Neural cell (in vitro differentiated cells): Measurements from ENCODE around the gene DPP6. TPM values are rescaled to one million over a fixed set of nuclear protein-coding genes. Genes with fewer than 3 reads are reported as not detected.

Source experiments
- H2AFZ ChIP-seq: fragments of 200-600, 300-800 bp; sonication (generic), shearing (Covaris generic); 2 replicates; pipeline ENCODE4 v1.6.0; 2014; ENCODE audit warnings: low read depth, mild to moderate bottlenecking, antibody characterized with exemption, low read length, moderate library complexity
- H3F3A ChIP-seq: fragments of 200-600 bp; shearing (Covaris generic); 2 replicates; pipeline ENCODE4 v1.6.1; 2016; ENCODE audit warnings: mild to moderate bottlenecking, moderate library complexity, mixed read lengths, antibody characterized with exemption, low read length; ENCODE audit not compliant: insufficient read depth, poor library complexity, severe bottlenecking
- H3K27ac ChIP-seq: fragments of 200-600, 300-800 bp; sonication (generic), shearing (Covaris generic); 2 replicates; pipeline ENCODE4 v1.5.1; 2014; ENCODE audit warnings: mild to moderate bottlenecking, low read length, moderate library complexity
- H3K27me3 ChIP-seq: fragments of 300-800, 200-600 bp; sonication (generic), shearing (Covaris generic); 2 replicates; pipeline ENCODE4 v1.6.0; 2014; ENCODE audit warnings: mild to moderate bottlenecking, low read depth, low read length, moderate library complexity; ENCODE audit not compliant: insufficient read depth
- H3K36me3 ChIP-seq: fragments of 300-800, 200-600 bp; sonication (generic), shearing (Covaris generic); 2 replicates; pipeline ENCODE4 v1.5.1; 2014; ENCODE audit warnings: mild to moderate bottlenecking, antibody characterized with exemption, low read length, moderate library complexity; ENCODE audit not compliant: insufficient read depth
- H3K4me2 ChIP-seq: fragments of 300-800, 200-600 bp; sonication (generic), shearing (Covaris generic); 2 replicates; pipeline ENCODE4 v1.6.0; 2014; ENCODE audit warnings: mild to moderate bottlenecking, low read length
- H3K4me3 ChIP-seq: fragments of 300-800, 200-600 bp; sonication (generic), shearing (Covaris generic); 2 replicates; pipeline ENCODE4 v1.5.1; 2014; ENCODE audit warnings: mild to moderate bottlenecking, low read length, moderate library complexity
- H3K79me2 ChIP-seq: fragments of 200-600 bp; shearing (Covaris generic); replicated peaks from 2 replicates; pipeline ENCODE4 v1.6.0; 2014; ENCODE audit warnings: mild to moderate bottlenecking, low read length, moderate library complexity; ENCODE audit not compliant: insufficient read depth
- H3K9ac ChIP-seq: fragments of 300-800, 200-600 bp; sonication (generic), shearing (Covaris generic); 2 replicates; pipeline ENCODE4 v1.6.1; 2016; ENCODE audit warnings: mild to moderate bottlenecking, low read length, mixed read lengths
- H3K9me2 ChIP-seq: fragments of 200-600 bp; shearing (Covaris generic); 2 replicates; pipeline ENCODE4 v1.6.1; 2016; ENCODE audit warnings: mild to moderate bottlenecking, low read length, mixed read lengths; ENCODE audit not compliant: insufficient read depth
- H3K9me3 ChIP-seq: fragments of 200-600, 300-800 bp; sonication (generic), shearing (Covaris generic); 2 replicates; pipeline ENCODE4 v1.6.1; 2016; ENCODE audit warnings: mild to moderate bottlenecking, mixed run types, low read length, moderate library complexity, mixed read lengths
- H4K20me1 ChIP-seq: fragments of 200-600 bp; shearing (Covaris generic); 2 replicates; pipeline ENCODE4 v1.6.1; 2016; ENCODE audit warnings: mild to moderate bottlenecking, mixed run types; ENCODE audit not compliant: insufficient read depth
- EP300 ChIP-seq: fragments of 450-650 bp; conservative IDR thresholded peaks from 2 replicates; pipeline ENCODE4 v1.6.1; 2014; ENCODE audit warnings: antibody characterized with exemption, mild to moderate bottlenecking, moderate library complexity; ENCODE audit not compliant: poor library complexity, severe bottlenecking
- EZH2 ChIP-seq: fragments of 200-600, 300-800 bp; shearing (Covaris generic), sonication (generic); IDR thresholded peaks from 2 replicates; pipeline ENCODE4 v1.6.1; 2014; ENCODE audit warnings: antibody characterized with exemption, low read length, borderline replicate concordance, mild to moderate bottlenecking; ENCODE audit not compliant: insufficient read depth, poor library complexity, severe bottlenecking
- MXI1 ChIP-seq: fragments of 450-650 bp; conservative IDR thresholded peaks from 2 replicates; pipeline ENCODE4 v1.6.1; 2014; ENCODE audit warnings: antibody characterized with exemption, mild to moderate bottlenecking; ENCODE audit not compliant: poor library complexity, severe bottlenecking
- POLR2AphosphoS5 ChIP-seq: IDR thresholded peaks from 2 replicates; pipeline ENCODE4 v1.6.1; 2012
- RAD21 ChIP-seq: fragments of 450-650 bp; conservative IDR thresholded peaks from 2 replicates; pipeline ENCODE4 v1.6.1; 2014; ENCODE audit warnings: antibody characterized with exemption, mild to moderate bottlenecking, moderate library complexity
- SMC3 ChIP-seq: fragments of 450-650 bp; conservative IDR thresholded peaks from 2 replicates; pipeline ENCODE4 v1.6.1; 2014; ENCODE audit warnings: antibody characterized with exemption, mild to moderate bottlenecking, moderate library complexity; ENCODE audit not compliant: poor library complexity
- TAF1 ChIP-seq: IDR thresholded peaks from 2 replicates; pipeline ENCODE4 v1.6.1; 2012; ENCODE audit warnings: low read depth
- polyA plus RNA-seq: library from polyadenylated mRNA; depleted of rRNA; stranded (reverse); fragments of >200 nt; gene quantifications from 2 replicates; pipeline ENCODE4 v1.2.3, GENCODE V29; 2014
- TF ChIP-seq, protein P1 (sequence below): IDR thresholded peaks from 2 replicates; pipeline ENCODE4 v1.6.1; 2012; ENCODE audit warnings: borderline replicate concordance
- TF ChIP-seq, protein P2 (sequence below): fragments of 450-650 bp; IDR thresholded peaks from 2 replicates; pipeline ENCODE4 v1.5.1; 2014; ENCODE audit warnings: antibody characterized with exemption, mild to moderate bottlenecking, moderate library complexity; ENCODE audit not compliant: poor library complexity, severe bottlenecking

The DPP6 gene
- polyA plus RNA-seq, 1 donor from 2014 or later = 20.4 TPM

DNA sequence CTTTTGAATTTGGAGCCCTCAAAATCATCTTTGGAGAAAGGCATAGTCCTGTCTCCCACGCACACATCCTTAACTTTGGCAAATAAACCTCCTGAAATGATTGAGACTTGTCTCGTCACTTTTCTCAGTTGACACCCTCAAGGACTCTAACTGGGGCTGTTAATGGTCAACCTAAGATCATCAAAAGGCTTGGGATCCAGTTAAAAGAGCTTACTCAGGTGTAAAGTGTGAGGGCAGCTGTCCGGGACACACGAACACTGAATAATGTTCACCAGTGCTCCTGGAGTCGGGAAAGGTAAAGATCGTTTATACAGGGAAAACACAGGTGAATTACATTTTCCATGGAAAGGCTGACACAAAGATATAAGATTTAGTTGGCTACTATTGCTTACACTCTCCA, 866.1 kb downstream of the DPP6 start:
- H2AFZ ChIP-seq = no peak overlapping the region
- H3K9me3 ChIP-seq = no peaks in the 10 kb centered on the region
- H3K9me2 ChIP-seq = no peaks in the 10 kb centered on the region
- no peaks in the 10 kb centered on the region for H3K79me2 ChIP-seq
- no peak overlapping the region for H3K27ac ChIP-seq
- H3K4me2 ChIP-seq = no peak overlapping the region
- H3K4me3 ChIP-seq = no peak overlapping the region
- no peaks in the 10 kb centered on the region for H3K36me3 ChIP-seq
- TF ChIP-seq POLR2AphosphoS5 = no peak
- no peak overlapping the region for H3K9ac ChIP-seq
- no peaks in the 10 kb centered on the region for H3F3A ChIP-seq
- no peaks in the 10 kb centered on the region for H3K27me3 ChIP-seq
- no peaks in the 10 kb centered on the region for H4K20me1 ChIP-seq

DNA sequence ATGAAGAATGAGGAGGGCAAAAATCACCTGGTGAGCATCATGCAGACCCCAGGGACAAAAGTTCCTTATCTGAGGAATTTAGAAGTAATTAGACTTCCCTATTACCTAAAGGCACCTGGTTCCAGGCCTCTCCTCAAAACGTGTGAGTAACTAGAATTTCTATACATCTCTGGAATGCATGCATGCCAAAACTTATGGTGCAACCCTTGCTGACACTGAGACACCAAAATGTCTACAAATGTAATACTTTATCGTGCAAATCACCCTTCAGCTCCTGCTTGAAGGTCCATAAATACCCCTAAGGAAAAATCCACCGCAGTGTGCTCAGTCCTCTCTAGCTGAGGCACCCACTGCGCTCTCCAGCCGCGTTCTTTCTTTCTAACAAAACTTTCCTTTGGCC, 866.5 kb downstream of the DPP6 start:
- H3K9ac ChIP-seq = no peak overlapping the region
- no peaks in the 10 kb centered on the region for H3K9me2 ChIP-seq
- no peaks in the 10 kb centered on the region for H3K36me3 ChIP-seq
- H4K20me1 ChIP-seq = no peaks in the 10 kb centered on the region
- H3F3A ChIP-seq = no peaks in the 10 kb centered on the region
- no peaks in the 10 kb centered on the region for H3K27me3 ChIP-seq
- H3K9me3 ChIP-seq = no peaks in the 10 kb centered on the region
- no peak overlapping the region for H3K4me2 ChIP-seq
- no peak overlapping the region for H2AFZ ChIP-seq
- no peak overlapping the region for H3K4me3 ChIP-seq
- TF ChIP-seq EP300 = no peak
- TF ChIP-seq, protein P1, sequence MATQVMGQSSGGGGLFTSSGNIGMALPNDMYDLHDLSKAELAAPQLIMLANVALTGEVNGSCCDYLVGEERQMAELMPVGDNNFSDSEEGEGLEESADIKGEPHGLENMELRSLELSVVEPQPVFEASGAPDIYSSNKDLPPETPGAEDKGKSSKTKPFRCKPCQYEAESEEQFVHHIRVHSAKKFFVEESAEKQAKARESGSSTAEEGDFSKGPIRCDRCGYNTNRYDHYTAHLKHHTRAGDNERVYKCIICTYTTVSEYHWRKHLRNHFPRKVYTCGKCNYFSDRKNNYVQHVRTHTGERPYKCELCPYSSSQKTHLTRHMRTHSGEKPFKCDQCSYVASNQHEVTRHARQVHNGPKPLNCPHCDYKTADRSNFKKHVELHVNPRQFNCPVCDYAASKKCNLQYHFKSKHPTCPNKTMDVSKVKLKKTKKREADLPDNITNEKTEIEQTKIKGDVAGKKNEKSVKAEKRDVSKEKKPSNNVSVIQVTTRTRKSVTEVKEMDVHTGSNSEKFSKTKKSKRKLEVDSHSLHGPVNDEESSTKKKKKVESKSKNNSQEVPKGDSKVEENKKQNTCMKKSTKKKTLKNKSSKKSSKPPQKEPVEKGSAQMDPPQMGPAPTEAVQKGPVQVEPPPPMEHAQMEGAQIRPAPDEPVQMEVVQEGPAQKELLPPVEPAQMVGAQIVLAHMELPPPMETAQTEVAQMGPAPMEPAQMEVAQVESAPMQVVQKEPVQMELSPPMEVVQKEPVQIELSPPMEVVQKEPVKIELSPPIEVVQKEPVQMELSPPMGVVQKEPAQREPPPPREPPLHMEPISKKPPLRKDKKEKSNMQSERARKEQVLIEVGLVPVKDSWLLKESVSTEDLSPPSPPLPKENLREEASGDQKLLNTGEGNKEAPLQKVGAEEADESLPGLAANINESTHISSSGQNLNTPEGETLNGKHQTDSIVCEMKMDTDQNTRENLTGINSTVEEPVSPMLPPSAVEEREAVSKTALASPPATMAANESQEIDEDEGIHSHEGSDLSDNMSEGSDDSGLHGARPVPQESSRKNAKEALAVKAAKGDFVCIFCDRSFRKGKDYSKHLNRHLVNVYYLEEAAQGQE = no peak
- no peak for TF ChIP-seq SMC3
- no peak for TF ChIP-seq TAF1
- no peak for TF ChIP-seq EZH2
- TF ChIP-seq RAD21 = no peak
- TF ChIP-seq MXI1 = no peak
- H3K27ac ChIP-seq = no peak overlapping the region
- no peaks in the 10 kb centered on the region for H3K79me2 ChIP-seq

DNA sequence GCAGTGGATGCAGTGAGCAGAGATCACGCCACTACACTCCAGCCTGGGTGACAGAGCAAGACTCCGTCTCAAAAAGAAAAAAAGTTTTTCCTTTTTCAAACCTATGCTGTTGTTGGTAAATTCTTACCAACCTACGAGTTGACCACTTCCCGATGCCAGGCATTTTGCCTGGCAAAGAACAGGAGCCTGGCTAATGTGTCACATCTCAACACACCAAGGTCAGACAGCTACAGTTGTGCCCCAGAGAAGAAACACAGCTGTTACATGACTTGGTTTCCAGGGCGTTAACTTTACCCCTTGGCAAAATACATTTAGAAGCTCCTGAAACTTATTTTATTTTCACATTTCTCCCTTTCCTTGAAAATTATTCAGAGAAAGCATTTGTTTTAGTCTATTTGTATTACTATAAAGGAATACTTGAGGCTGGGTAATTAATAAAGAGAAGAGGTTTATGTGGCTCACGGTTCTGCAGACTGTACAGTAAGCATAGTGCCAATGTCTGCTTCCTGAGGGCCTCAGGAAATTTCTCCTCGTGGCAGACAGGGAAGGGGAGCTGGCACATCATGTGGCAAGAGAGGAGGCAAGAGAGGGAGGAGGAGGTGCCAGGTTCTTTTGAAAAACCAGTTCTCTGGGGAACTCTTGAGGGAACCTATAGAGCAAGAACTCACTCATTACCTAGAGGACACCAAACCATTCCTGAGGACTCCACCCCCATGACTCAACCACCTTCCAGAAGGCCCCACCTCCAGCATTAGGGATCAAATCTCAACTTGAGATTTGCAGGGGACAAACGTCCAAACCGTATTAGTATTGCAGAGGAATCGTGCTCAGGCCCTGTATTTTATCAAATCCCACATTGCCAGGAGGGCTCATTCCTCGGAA, 867.4 kb downstream of the DPP6 start:
- H3K4me3 ChIP-seq = no peak overlapping the region
- H3K79me2 ChIP-seq = no peaks in the 10 kb centered on the region
- no peak overlapping the region for H3K27ac ChIP-seq
- H3K9ac ChIP-seq = no peak overlapping the region
- H3K9me3 ChIP-seq = no peaks in the 10 kb centered on the region
- no peaks in the 10 kb centered on the region for H4K20me1 ChIP-seq
- no peaks in the 10 kb centered on the region for H3K27me3 ChIP-seq
- no peaks in the 10 kb centered on the region for H3F3A ChIP-seq
- no peak overlapping the region for H2AFZ ChIP-seq
- no peaks in the 10 kb centered on the region for H3K36me3 ChIP-seq
- no peaks in the 10 kb centered on the region for H3K9me2 ChIP-seq
- no peak for TF ChIP-seq EP300
- no peak for TF ChIP-seq MXI1
- TF ChIP-seq RAD21 = no peak
- TF ChIP-seq, protein P1 = no peak
- no peak for TF ChIP-seq POLR2AphosphoS5
- TF ChIP-seq EZH2 = no peak
- TF ChIP-seq, protein P2, sequence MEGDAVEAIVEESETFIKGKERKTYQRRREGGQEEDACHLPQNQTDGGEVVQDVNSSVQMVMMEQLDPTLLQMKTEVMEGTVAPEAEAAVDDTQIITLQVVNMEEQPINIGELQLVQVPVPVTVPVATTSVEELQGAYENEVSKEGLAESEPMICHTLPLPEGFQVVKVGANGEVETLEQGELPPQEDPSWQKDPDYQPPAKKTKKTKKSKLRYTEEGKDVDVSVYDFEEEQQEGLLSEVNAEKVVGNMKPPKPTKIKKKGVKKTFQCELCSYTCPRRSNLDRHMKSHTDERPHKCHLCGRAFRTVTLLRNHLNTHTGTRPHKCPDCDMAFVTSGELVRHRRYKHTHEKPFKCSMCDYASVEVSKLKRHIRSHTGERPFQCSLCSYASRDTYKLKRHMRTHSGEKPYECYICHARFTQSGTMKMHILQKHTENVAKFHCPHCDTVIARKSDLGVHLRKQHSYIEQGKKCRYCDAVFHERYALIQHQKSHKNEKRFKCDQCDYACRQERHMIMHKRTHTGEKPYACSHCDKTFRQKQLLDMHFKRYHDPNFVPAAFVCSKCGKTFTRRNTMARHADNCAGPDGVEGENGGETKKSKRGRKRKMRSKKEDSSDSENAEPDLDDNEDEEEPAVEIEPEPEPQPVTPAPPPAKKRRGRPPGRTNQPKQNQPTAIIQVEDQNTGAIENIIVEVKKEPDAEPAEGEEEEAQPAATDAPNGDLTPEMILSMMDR = no peak
- TF ChIP-seq TAF1 = no peak
- no peak for TF ChIP-seq SMC3
- no peak overlapping the region for H3K4me2 ChIP-seq
